Psoas muscle (tissue), 8 donors: ENCODE results near the gene BRWD1. TPM values are rescaled to one million over a fixed set of nuclear protein-coding genes. Genes with fewer than 3 reads are reported as not detected.

Source experiments
- ATAC-seq, 4 donors: fragments of 200-7000 bp; cut with Tn5 transposase; one replicate each; pipeline ENCODE4 v1.9.1; 2020; ENCODE audit warnings: moderate library complexity in 3 of 4, mild to moderate bottlenecking in 2 of 4
- DNase-seq, 2 donors: peaks; one replicate each; pipeline ENCODE4 v3.0.0-alpha.2; 2020
- H3K27ac ChIP-seq: fragments of 200-600 bp; one replicate; pipeline ENCODE4 v1.8.0; 2022
- H3K27me3 ChIP-seq, 3 donors: fragments of 200-600 bp in 1 of 3; one replicate each; pipeline versions ENCODE4 v1.6.1 to v1.8.0; 2013 to 2022; ENCODE audit warnings: low read length in 2 of 3, mild to moderate bottlenecking in 2 of 3, moderate library complexity in 1 of 3; ENCODE audit not compliant: insufficient read depth in 3 of 3
- H3K36me3 ChIP-seq, 2 donors: fragments of 200-600 bp in 1 of 2; one replicate each; pipeline versions ENCODE4 v1.6.1 to v1.8.0; 2013 to 2022; ENCODE audit warnings: low read depth in 1 of 2, mild to moderate bottlenecking in 1 of 2, moderate library complexity in 1 of 2; ENCODE audit not compliant: insufficient read depth in 1 of 2
- H3K4me1 ChIP-seq: fragments of 200-600 bp; one replicate; pipeline ENCODE4 v1.8.0; 2022
- H3K4me3 ChIP-seq: fragments of 200-600 bp; one replicate; pipeline ENCODE4 v1.8.0; 2022; ENCODE audit warnings: mild to moderate bottlenecking
- H3K9me3 ChIP-seq: fragments of 200-600 bp; one replicate; pipeline ENCODE4 v1.8.0; 2022
- CTCF ChIP-seq: fragments of 200-600 bp; IDR thresholded peaks from one replicate; pipeline ENCODE4 v1.8.0; 2022; ENCODE audit warnings: antibody characterized with exemption
- WGBS, 3 donors: extraction: QIAGEN DNeasy Blood & Tissue Kit; methylation state at CpG; one replicate each; pipeline versions ENCODE4 v1.1.6 to v1.1.7; 2013; 5-methylcytosine and 5-hydroxymethylcytosine counted together
- intact Hi-C, 2 donors: fragments of 100-400 bp; cut with DNase I; formaldehyde crosslinking; loops; one replicate each; pipeline versions ENCODE4 v1.11.0 to v1.14.2; 2022
- polyA plus RNA-seq, 3 donors: library from polyadenylated mRNA; stranded (reverse); fragments of 200-250 nt; gene quantifications; one replicate each; pipeline ENCODE4 v1.2.3, GENCODE V29; 2013
- total RNA-seq, 4 donors: library from RNA; stranded (reverse); fragmentation: NEBNext Ultra II Directional in 2 of 4; extraction: Animal tissue kit (Norgen Biotek cat#: 25700) in 2 of 4; gene quantifications; one replicate each; pipeline versions ENCODE4 v1.2.1 to v1.2.4, GENCODE V29; 2021 to 2023
- donor health status: healthy with polysubstance abuse.
- donor health status: DM: no; HTN: no; CAD: no; lungs with moderate emphysema.
- donor health status: Bipolar disorder and iron deficiency.
- donor health status: healthy.
- donor health status: DM: yes; HTN: yes; CAD: no.
- donor health status: DM: no; HTN: no; CAD: no.
- donor health status: DM: no; HTN: no; CAD: no.
- donor health status: DM: yes; HTN: yes; CAD: no.

Gene BRWD1
- total and polyA plus RNA-seq, 7 donors = 12.6 to 33.0 (median 30.2) TPM

GRCh38 chr21:39315603-39316445 is 2.4 kb upstream of the BRWD1 start:
- intact Hi-C loops = loop anchor here (2.0 to 10.0 kb wide), 3 partner anchors 71 to 129 kb away; partner anchors contain the start of gene LCA5L (in 1 of the 2)

GRCh38 chr21:39314143-39315027 is 953 bp upstream of the BRWD1 start:
- H3K4me3 ChIP-seq = peak overlapping the region; percentile 97
- no peaks in the 10 kb centered on the region for H3K27me3 ChIP-seq
- H3K9me3 ChIP-seq = no peaks in the 10 kb centered on the region
- H3K27ac ChIP-seq = peak overlapping the region; percentile 98
- H3K4me1 ChIP-seq = peaks cover 24% of the 10 kb centered on the region
- peak; percentile 40 to 66 for DNase-seq
- WGBS, 3 donors = 3% methylated on average over 43 of the region's 43 CpGs
- intact Hi-C loops = loop anchor here (2.0 to 10.0 kb wide), 4 partner anchors 33 to 130 kb away; partner anchors contain the start of genes HMGN1 (in 1 of the 2) and LCA5L (in 1 of the 2)
- peaks cover 0 to 24% of the 10 kb centered on the region in 2 donors for H3K36me3 ChIP-seq
- no peak for TF ChIP-seq CTCF
- peak; percentile 16 to 34 (median 20) for ATAC-seq

More at GRCh38 chr21:39315603-39316445, 2.4 kb upstream of the BRWD1 start:
- no peak overlapping the region for H3K27ac ChIP-seq
- DNase-seq = no peak
- H3K4me3 ChIP-seq = no peak overlapping the region
- peaks cover 0 to 10% of the 10 kb centered on the region in 2 donors for H3K36me3 ChIP-seq
- TF ChIP-seq CTCF = no peak
- H3K9me3 ChIP-seq = no peaks in the 10 kb centered on the region
- 59 to 83% (median 72%) methylated on average over 9 of the region's 9 CpGs for WGBS, 3 donors
- H3K27me3 ChIP-seq = no peaks in the 10 kb centered on the region
- no peak for ATAC-seq
- peaks cover 29% of the 10 kb centered on the region for H3K4me1 ChIP-seq

- intact Hi-C loops = loop anchor here (5.0 to 10.0 kb wide), 2 partner anchors 34 to 132 kb away; partner anchors contain the start of genes HMGN1 (in 1 of the 2) and LCA5L (in 1 of the 2)
- peak in 1 of 2 donors; percentile 41 for DNase-seq
- Histone ChIP-seq H3K4me1 (peaks cover 22% of the 10 kb centered on the region), H3K36me3 (peaks cover 0 to 34% of the 10 kb centered on the region in 2 donors), H3K4me3 (peak overlapping the region; percentile 97), H3K27ac (peak overlapping the region; percentile 98), H3K9me3 (no peaks in the 10 kb centered on the region), H3K27me3 (no peaks in the 10 kb centered on the region)
- peak; percentile 2 to 29 (median 12) for ATAC-seq
- 0 to 1% (median 1%) methylated on average over 18 to 71 of the region's 71 CpGs for WGBS, 3 donors
- no peak for TF ChIP-seq CTCF
Measured at GRCh38 chr21:39313042-39313570, 326 bp downstream of the BRWD1 start.
